MM.1S (cell line): ENCODE data around the gene KDM4B.

Source experiments
- DNase-seq: peaks from one replicate; pipeline ENCODE4 v3.0.0-alpha.2; 2015
- H2AFZ ChIP-seq: fragments of 300-600 bp; sonication (generic); 2 replicates; pipeline ENCODE4 v1.6.0; 2016; ENCODE audit warnings: antibody characterized with exemption, low read length
- H3F3A ChIP-seq: fragments of 300-600 bp; sonication (generic); 2 replicates; pipeline ENCODE4 v1.6.1; 2016; ENCODE audit warnings: mild to moderate bottlenecking, antibody characterized with exemption, low read length, moderate library complexity, mixed read lengths; ENCODE audit not compliant: insufficient read depth
- H3K27ac ChIP-seq: fragments of 300-600 bp; sonication (generic); 2 replicates; pipeline ENCODE4 v1.5.1; 2016; ENCODE audit warnings: mild to moderate bottlenecking, low read length
- H3K27me3 ChIP-seq: fragments of 300-600 bp; sonication (generic); replicated peaks from 2 replicates; pipeline ENCODE4 v1.6.0; 2016; ENCODE audit warnings: low read length; ENCODE audit not compliant: insufficient read depth
- H3K36me3 ChIP-seq: fragments of 300-600 bp; sonication (generic); replicated peaks from 2 replicates; pipeline ENCODE4 v1.6.1; 2016; ENCODE audit warnings: mild to moderate bottlenecking, low read length, mixed read lengths; ENCODE audit not compliant: insufficient read depth
- H3K4me1 ChIP-seq: fragments of 300-600 bp; sonication (generic); 2 replicates; pipeline ENCODE4 v1.6.1; 2016; ENCODE audit warnings: low read length, mixed read lengths
- H3K4me2 ChIP-seq: fragments of 300-600 bp; sonication (generic); 2 replicates; pipeline ENCODE4 v1.6.0; 2016; ENCODE audit warnings: low read depth, low read length
- H3K4me3 ChIP-seq: fragments of 300-600 bp; sonication (generic); 2 replicates; pipeline ENCODE4 v1.5.1; 2016; ENCODE audit warnings: low read length, mixed read lengths
- H3K79me2 ChIP-seq: fragments of 300-600 bp; sonication (generic); 2 replicates; pipeline ENCODE4 v1.6.1; 2016; ENCODE audit warnings: mixed run types, low read length, mixed read lengths
- H3K9ac ChIP-seq: fragments of 300-600 bp; sonication (generic); 2 replicates; pipeline ENCODE4 v1.6.1; 2016; ENCODE audit warnings: low read length, mixed read lengths
- H3K9me2 ChIP-seq: fragments of 300-600 bp; sonication (generic); replicated peaks from 2 replicates; pipeline ENCODE4 v1.6.1; 2016; ENCODE audit warnings: mild to moderate bottlenecking, low read length, mixed read lengths; ENCODE audit not compliant: insufficient read depth
- H3K9me3 ChIP-seq: fragments of 300-600 bp; sonication (generic); replicated peaks from 2 replicates; pipeline ENCODE4 v1.6.1; 2016; ENCODE audit warnings: mild to moderate bottlenecking, low read length, mixed read lengths; ENCODE audit not compliant: insufficient read depth
- H4K20me1 ChIP-seq: fragments of 300-600 bp; sonication (generic); 2 replicates; pipeline ENCODE4 v1.6.1; 2016; ENCODE audit warnings: mild to moderate bottlenecking, low read length, moderate library complexity, mixed read lengths; ENCODE audit not compliant: insufficient read depth
- CTCF ChIP-seq: fragments of 300-600 bp; sonication (generic); IDR thresholded peaks from 2 replicates; pipeline ENCODE4 v1.5.1; 2016; ENCODE audit warnings: antibody characterized with exemption, low read length, mixed read lengths
- EZH2 ChIP-seq: fragments of 300-600 bp; sonication (generic); optimal IDR thresholded peaks from 2 replicates; pipeline ENCODE3; 2017; ENCODE audit warnings: low read depth, mild to moderate bottlenecking, antibody characterized with exemption, low read length, mixed read lengths
- EZH2phosphoT487 ChIP-seq: fragments of 300-600 bp; sonication (generic); IDR thresholded peaks from 2 replicates; pipeline ENCODE4 v1.6.1; 2018; ENCODE audit warnings: antibody characterized with exemption, low read length

The KDM4B gene

GRCh38 chr19:5094768-5095567, 126.1 kb downstream of the KDM4B start:
- no peak for TF ChIP-seq EZH2
- TF ChIP-seq EZH2phosphoT487 = no peak
- no peak for TF ChIP-seq CTCF
- Histone ChIP-seq H3K27ac (no peak overlapping the region), H3K79me2 (no peaks in the 10 kb centered on the region), H3F3A (no peaks in the 10 kb centered on the region), H3K9me2 (no peaks in the 10 kb centered on the region), H4K20me1 (no peaks in the 10 kb centered on the region), H3K4me1 (no peaks in the 10 kb centered on the region), H3K9me3 (no peaks in the 10 kb centered on the region), H3K36me3 (peaks cover 11% of the 10 kb centered on the region; the same call in 1 of the 2 replicates), H2AFZ (no peak overlapping the region), H3K9ac (no peak overlapping the region), H3K27me3 (no peaks in the 10 kb centered on the region), H3K4me3 (no peak overlapping the region), H3K4me2 (no peak overlapping the region)
- no peak for DNase-seq

GRCh38 chr19:5095568-5095850, 126.6 kb downstream of the KDM4B start:
- Histone ChIP-seq H3K4me3 (no peak overlapping the region), H3K9me3 (no peaks in the 10 kb centered on the region), H3K27me3 (no peaks in the 10 kb centered on the region), H3K4me1 (no peaks in the 10 kb centered on the region), H3K36me3 (peaks cover 11% of the 10 kb centered on the region; the same call in 1 of the 2 replicates), H3K27ac (no peak overlapping the region), H2AFZ (no peak overlapping the region), H3K9ac (no peak overlapping the region), H3K4me2 (no peak overlapping the region), H3K79me2 (no peaks in the 10 kb centered on the region), H4K20me1 (no peaks in the 10 kb centered on the region), H3K9me2 (no peaks in the 10 kb centered on the region), H3F3A (no peaks in the 10 kb centered on the region)
- TF ChIP-seq CTCF (no peak), EZH2phosphoT487 (no peak), EZH2 (no peak)
- DNase-seq = no peak

DNA sequence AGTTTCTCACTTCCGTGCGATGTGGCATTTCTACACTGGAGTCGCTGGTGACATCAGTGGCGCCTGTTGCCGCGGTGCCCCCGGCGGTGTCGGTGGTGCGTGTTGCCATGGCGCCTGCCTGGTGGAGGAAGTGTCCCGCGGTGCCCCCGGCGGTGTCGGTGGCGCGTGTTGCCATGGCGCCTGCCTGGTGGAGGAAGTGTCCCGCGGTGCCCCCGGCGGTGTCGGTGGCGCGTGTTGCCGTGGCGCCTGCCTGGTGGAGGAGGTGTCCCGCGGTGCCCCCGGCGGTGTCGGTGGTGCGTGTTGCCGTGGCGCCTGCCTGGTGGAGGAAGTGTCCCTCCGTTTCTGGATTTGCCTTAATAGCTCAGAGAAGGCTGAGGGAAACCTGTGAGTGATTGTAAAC, 127.6 kb downstream of the KDM4B start:
- no peaks in the 10 kb centered on the region for H4K20me1 ChIP-seq
- H2AFZ ChIP-seq = no peak overlapping the region
- no peak overlapping the region for H3K4me2 ChIP-seq
- H3K4me1 ChIP-seq = no peaks in the 10 kb centered on the region
- no peak for DNase-seq
- TF ChIP-seq CTCF (no peak), EZH2phosphoT487 (no peak), EZH2 (no peak)
- no peak overlapping the region for H3K9ac ChIP-seq
- H3K79me2 ChIP-seq = no peaks in the 10 kb centered on the region
- peaks cover 11% of the 10 kb centered on the region; the same call in 1 of the 2 replicates for H3K36me3 ChIP-seq
- no peaks in the 10 kb centered on the region for H3K9me2 ChIP-seq
- H3K4me3 ChIP-seq = no peak overlapping the region
- no peaks in the 10 kb centered on the region for H3F3A ChIP-seq
- H3K27ac ChIP-seq = no peak overlapping the region
- H3K9me3 ChIP-seq = no peaks in the 10 kb centered on the region
- H3K27me3 ChIP-seq = no peaks in the 10 kb centered on the region
